Coronary artery (tissue), 2 donors: ENCODE data around the gene AAR2.

ENCODE experiments used
- DNase-seq: peaks from one replicate; pipeline ENCODE4 v3.0.0-alpha.2; 2017; ENCODE audit warnings: low spot score
- H3K27ac ChIP-seq, 2 donors: fragments of 200-600 bp; sonication (generic); one replicate each; pipeline ENCODE4 v1.5.1; 2016 to 2019
- H3K4me3 ChIP-seq: fragments of 200-600 bp; sonication (generic); 2 replicates; pipeline ENCODE4 v1.5.1; 2016; ENCODE audit warnings: mild to moderate bottlenecking, moderate library complexity
- CTCF ChIP-seq: fragments of 200-600 bp; sonication (generic); IDR thresholded peaks from one replicate; pipeline ENCODE4 v1.5.1; 2019; ENCODE audit warnings: antibody characterized with exemption

Gene AAR2

GRCh38 chr20:36235892-36236785 is at the start of gene AAR2:
Gene AAR2, plus strand, starts transcription at chr20:36236478. Its CDS starts 3,391 bp downstream, at chr20:36239869.
- peak; percentile 82 for DNase-seq
- peak within 1 kb of the TSS; percentile 56 to 59 for H3K27ac ChIP-seq
- TF ChIP-seq CTCF = no peak

GRCh38 chr20:36193977-36194712 is 42.1 kb upstream of the AAR2 start:
- no peak for DNase-seq
- no peak overlapping the region for H3K27ac ChIP-seq
- H3K4me3 ChIP-seq = no peak overlapping the region
- TF ChIP-seq CTCF = no peak

More at GRCh38 chr20:36235892-36236785, at the start of gene AAR2:
- peak within 1 kb of the TSS; percentile 72 for H3K4me3 ChIP-seq

- H3K27ac ChIP-seq = no peak overlapping the region
- no peak for TF ChIP-seq CTCF
- no peak for DNase-seq
Observed at GRCh38 chr20:36196676-36197075, 39.6 kb upstream of the AAR2 start.

GRCh38 chr20:36197271-36197670 is 39.0 kb upstream of the AAR2 start:
- Histone ChIP-seq H3K27ac (no peak overlapping the region), H3K4me3 (no peak overlapping the region)
- no peak for TF ChIP-seq CTCF
- no peak for DNase-seq

More at GRCh38 chr20:36196676-36197075, 39.6 kb upstream of the AAR2 start:
- H3K4me3 ChIP-seq = no peak overlapping the region

- Histone ChIP-seq H3K4me3 (no peak overlapping the region), H3K27ac (no peak overlapping the region)
- peak; percentile 77 for DNase-seq
- TF ChIP-seq CTCF = peak; percentile 93
Observed at GRCh38 chr20:36199345-36200257, 36.7 kb upstream of the AAR2 start.

- TF ChIP-seq CTCF = no peak
- no peak overlapping the region for H3K4me3 ChIP-seq
- DNase-seq = no peak
- no peak overlapping the region for H3K27ac ChIP-seq
Observed at GRCh38 chr20:36200451-36200850, 35.8 kb upstream of the AAR2 start.
